HL-60 (cell line): ENCODE data around the gene EIF3K.

Source experiments
- POLR2AphosphoS5 ChIP-seq: IDR thresholded peaks from 2 replicates; pipeline ENCODE4 v1.6.1; 2012; ENCODE audit warnings: low read depth
- TF ChIP-seq, protein P1 (sequence below): IDR thresholded peaks from one replicate; pipeline ENCODE4 v1.5.1; 2011; ENCODE audit warnings: low read length, control low read depth, inconsistent platforms; ENCODE audit not compliant: insufficient read depth
- TF ChIP-seq, protein P2 (sequence below): IDR thresholded peaks from 2 replicates; pipeline ENCODE4 v1.6.1; 2012; ENCODE audit warnings: low read depth; ENCODE audit not compliant: insufficient replicate concordance

DNA sequence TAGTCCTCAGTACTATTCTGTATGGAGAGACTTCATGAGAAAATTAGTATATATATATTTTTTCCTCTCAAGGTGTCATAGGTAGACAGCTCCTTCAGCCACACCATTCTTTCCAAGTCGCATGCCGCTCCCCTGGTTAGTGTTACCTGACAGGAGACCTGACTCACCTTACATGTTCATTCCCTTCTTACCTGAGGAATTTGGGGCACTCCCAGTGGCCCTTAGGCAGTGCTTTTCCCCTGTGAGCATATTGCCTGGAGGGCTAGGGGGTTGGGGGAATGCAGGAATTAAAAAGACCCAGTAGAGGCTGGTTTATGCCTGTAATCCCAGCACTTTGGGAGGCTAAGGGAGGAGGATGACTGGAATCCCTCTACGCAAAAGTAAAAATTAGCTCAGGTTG is 19.5 kb downstream of the EIF3K start:
- TF ChIP-seq, protein P1, sequence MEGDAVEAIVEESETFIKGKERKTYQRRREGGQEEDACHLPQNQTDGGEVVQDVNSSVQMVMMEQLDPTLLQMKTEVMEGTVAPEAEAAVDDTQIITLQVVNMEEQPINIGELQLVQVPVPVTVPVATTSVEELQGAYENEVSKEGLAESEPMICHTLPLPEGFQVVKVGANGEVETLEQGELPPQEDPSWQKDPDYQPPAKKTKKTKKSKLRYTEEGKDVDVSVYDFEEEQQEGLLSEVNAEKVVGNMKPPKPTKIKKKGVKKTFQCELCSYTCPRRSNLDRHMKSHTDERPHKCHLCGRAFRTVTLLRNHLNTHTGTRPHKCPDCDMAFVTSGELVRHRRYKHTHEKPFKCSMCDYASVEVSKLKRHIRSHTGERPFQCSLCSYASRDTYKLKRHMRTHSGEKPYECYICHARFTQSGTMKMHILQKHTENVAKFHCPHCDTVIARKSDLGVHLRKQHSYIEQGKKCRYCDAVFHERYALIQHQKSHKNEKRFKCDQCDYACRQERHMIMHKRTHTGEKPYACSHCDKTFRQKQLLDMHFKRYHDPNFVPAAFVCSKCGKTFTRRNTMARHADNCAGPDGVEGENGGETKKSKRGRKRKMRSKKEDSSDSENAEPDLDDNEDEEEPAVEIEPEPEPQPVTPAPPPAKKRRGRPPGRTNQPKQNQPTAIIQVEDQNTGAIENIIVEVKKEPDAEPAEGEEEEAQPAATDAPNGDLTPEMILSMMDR = no peak
- TF ChIP-seq, protein P2, sequence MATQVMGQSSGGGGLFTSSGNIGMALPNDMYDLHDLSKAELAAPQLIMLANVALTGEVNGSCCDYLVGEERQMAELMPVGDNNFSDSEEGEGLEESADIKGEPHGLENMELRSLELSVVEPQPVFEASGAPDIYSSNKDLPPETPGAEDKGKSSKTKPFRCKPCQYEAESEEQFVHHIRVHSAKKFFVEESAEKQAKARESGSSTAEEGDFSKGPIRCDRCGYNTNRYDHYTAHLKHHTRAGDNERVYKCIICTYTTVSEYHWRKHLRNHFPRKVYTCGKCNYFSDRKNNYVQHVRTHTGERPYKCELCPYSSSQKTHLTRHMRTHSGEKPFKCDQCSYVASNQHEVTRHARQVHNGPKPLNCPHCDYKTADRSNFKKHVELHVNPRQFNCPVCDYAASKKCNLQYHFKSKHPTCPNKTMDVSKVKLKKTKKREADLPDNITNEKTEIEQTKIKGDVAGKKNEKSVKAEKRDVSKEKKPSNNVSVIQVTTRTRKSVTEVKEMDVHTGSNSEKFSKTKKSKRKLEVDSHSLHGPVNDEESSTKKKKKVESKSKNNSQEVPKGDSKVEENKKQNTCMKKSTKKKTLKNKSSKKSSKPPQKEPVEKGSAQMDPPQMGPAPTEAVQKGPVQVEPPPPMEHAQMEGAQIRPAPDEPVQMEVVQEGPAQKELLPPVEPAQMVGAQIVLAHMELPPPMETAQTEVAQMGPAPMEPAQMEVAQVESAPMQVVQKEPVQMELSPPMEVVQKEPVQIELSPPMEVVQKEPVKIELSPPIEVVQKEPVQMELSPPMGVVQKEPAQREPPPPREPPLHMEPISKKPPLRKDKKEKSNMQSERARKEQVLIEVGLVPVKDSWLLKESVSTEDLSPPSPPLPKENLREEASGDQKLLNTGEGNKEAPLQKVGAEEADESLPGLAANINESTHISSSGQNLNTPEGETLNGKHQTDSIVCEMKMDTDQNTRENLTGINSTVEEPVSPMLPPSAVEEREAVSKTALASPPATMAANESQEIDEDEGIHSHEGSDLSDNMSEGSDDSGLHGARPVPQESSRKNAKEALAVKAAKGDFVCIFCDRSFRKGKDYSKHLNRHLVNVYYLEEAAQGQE = no peak
- TF ChIP-seq POLR2AphosphoS5 = no peak
